COLO668 (cell line): ENCODE data around the gene TREML2.
"Not testable (repeated sequence)": the region's sequence is repeated elsewhere in the genome, so short reads cannot be mapped to it uniquely, and the experiment has no call there.

Experiments
- DNase-seq: peaks from one replicate; lab custom pipeline; 2025; ENCODE audit not compliant: unreplicated experiment; lab: John Stamatoyannopoulos, UW

TREML2 gene, protein sequence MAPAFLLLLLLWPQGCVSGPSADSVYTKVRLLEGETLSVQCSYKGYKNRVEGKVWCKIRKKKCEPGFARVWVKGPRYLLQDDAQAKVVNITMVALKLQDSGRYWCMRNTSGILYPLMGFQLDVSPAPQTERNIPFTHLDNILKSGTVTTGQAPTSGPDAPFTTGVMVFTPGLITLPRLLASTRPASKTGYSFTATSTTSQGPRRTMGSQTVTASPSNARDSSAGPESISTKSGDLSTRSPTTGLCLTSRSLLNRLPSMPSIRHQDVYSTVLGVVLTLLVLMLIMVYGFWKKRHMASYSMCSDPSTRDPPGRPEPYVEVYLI

DNA sequence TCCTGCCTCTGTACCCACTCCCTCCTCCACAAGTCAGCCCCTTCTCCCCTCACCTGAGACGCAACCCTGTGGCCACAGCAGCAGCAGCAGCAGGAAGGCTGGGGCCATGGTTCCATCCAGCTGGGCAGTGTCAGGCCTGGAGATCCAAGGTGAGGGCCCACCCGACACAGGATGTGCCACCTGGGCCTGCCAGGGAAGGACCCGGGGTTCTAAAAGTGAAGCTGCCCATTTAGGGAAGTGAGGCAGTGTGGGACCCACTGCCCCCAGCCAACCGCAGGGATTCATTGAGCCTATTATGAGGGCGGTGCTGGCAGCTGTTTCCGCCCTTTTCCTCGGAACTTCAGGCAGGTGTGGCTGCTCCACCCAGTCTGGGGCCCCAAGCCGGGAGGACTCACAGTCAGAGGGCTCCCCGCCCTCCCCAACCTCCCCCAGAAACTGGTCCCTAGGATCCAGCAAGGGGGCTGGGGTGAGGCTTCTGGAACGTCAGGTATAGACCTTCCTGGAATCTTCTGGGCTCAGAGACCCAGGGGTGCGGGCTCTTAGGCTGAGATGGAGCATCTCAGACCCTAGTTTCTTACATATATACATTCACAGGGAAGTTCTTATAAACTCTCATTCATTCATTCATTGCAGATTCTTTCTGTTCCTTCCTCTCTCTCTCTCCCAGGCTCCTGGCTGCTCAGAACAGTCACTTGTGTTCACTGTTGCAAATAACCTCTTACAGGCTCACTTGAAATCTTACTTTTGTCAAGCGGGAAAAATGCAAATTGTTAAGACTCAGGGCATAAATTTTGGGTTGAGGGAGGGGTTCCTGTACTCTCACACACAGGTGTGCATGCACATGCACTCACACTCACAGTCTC is at the start of gene TREML2:
Gene TREML2 (minus strand): TSS at position 249 of the 863 bp plus-strand sequence. CDS start 141 bp downstream, at position 108.
- no peak for DNase-seq

DNA sequence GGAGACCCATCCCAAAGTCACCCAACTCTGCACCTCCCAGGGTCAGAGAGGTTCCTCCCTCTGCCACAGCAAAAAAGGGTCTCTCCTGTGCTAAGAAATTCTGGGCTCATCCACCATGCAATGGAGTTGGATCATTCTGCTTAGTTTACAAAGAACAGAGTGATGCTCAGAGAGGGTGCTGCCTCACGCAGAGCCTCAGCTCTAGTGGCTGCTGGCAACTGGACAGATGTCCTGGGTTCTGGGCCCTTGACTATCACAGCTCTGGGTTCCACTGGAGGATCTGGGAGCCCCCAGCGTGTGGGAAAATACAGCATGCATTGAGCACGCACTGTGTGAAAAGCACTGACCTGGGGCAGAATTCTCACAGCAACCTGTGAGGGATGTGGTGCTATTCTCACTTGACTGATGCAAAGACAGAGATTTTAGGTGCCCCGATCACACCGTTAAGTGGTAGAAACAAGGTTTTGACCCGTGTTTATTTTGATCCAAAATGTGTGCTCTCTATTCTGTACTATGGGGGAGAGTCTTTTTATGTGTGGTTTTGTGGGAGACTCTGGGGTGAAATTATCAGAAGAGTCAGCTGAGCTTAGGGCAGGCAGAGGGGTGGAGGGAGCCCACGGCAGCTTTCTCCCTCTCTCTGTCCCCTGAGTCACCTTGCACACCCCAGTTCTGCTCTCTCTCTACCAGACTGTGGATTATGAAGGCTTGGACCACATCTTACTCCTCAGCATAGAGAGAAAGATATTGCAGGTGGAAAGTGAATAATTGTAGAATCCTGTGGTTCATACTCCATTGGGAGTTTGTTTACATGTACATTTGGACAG is 47.1 kb upstream of the TREML2 start:
- DNase-seq, result no peak

DNA sequence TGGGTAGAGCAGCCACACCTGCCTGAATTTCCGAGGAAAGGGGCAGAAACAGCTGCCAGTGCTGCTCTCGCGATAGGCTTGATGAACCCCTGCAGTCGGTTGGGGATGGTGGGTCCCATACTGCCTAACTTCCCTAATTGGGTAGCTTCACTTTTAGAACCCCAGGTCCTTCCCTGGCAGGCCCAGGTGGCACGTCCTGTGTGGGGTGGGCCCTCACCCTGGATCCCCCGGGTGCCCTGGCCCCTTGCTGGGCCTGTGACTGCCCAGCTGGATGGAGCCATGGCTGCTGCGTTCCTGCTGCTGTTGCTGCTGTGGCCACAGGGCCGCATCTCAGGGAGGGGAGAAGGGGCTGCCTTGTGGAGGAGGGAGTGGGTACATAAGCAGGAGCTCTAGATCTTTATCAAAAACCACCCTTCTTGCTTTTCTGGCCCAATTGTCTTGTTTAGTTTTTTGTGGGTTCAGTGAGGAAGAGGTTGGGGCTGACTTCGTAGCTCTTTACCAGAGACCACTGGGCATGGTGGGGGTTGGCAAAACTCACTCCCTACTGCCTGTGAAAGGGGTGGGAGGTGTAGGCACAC is 46.4 kb upstream of the TREML2 start:
- no peak for DNase-seq

DNA sequence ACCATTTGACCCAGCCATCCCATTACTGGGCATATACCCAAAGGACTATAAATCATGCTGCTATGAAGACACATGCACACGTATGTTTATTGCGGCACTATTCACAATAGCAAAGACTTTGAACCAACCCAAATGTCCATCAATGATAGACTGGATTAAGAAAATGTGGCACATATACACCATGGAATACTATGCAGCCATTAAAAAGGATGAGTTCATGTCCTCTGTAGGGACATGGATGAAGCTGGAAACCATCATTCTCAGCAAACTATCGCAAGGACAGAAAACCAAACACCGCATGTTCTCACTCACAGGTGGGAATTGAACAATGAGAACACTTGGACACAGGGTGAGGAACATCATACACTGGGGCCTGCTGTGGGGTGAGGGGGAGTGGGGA is 45.6 kb upstream of the TREML2 start:
- not testable (repeated sequence) for DNase-seq

DNA sequence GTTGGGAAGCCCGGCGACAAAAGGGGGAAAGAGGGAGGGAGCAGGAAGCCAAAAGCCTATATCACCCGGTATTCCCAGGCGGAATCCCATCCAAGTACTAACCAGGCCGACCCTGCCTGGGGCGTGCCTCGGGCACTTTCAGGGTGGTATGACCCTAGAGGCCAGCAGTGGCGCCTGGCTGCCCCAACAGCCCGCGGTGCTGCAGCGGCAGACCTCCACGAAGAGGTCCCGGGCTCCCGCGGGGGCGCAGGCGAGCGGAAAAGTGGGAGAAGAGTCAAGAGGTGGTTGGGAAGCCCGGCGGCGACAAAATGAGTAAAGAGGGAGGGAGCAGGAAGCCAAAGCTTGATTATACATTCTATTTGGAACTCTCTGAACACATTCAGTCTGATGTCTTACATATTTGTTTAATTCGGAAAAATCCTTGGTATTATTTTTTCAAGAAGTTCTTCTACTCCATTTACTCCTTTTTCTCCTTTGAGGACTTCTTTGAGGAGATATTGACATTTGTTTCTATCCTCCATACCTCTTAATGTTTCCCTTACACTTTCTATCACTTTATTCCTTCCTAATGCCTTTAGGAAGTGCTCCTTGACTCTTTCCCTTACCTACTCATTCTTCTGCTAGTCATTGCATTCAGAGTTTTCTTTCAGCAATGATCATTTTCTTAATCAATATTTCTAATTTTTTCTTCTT is 38.7 kb upstream of the TREML2 start:
- DNase-seq, result no peak

DNA sequence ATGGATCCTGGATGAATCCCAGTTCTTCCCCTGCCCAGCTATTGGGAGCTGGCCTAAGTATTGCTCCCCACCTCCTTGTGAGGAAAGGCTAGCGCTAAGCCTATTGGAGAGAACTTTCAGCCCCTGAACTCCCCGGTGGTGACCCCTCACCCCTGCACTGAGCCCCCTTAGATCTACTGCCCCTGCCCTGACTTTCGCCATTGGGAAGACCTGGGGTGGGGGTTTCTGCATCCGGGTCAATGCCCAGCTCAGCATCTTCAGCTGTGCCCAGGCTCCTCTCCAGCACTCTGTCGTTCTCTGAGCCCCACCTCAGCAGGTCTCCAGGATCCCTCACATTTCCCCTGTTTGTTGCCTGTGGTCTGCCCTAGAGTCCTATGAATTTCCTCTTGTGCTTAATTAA is 36.2 kb upstream of the TREML2 start:
- DNase-seq, result no peak

DNA sequence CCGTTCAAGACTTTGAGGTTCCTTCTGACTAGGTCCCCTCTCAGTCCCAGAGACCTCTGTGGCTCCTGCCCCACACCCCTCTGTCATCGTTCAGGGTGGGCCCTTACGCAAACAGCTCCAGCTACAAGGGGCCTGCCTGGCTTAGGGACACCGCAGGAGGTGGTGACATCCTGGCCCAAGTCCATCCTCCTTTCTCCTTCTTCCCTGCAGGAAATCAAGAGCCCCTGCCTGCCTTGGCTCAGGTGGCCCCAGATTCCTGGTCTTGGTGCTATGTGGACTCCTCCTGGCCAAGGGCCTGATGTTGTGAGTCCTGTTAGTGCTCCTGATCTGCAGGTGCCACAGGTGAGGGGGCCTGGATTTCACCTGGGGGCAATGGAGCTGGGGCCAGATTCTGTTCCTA is 35.3 kb upstream of the TREML2 start:
- no peak for DNase-seq

DNA sequence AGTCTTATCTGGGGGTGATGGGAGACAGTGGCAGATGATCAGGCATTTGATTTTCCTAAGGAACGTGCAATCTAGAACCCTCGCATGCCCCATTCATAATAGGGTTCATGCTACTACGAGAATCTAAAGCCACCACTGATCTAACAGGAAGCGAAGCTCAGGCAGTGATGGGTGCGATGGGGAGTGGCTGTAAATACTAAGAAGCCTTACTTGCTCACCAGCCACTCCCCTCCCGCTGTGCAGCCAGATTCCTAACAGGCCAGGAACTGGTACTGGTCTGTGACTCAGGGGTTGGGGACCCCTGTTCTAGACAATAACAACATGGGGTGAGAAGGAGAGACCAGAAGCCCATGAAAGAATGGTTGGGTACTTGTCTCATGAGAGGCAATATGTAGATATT is 31.7 kb upstream of the TREML2 start:
- DNase-seq, result no peak

DNA sequence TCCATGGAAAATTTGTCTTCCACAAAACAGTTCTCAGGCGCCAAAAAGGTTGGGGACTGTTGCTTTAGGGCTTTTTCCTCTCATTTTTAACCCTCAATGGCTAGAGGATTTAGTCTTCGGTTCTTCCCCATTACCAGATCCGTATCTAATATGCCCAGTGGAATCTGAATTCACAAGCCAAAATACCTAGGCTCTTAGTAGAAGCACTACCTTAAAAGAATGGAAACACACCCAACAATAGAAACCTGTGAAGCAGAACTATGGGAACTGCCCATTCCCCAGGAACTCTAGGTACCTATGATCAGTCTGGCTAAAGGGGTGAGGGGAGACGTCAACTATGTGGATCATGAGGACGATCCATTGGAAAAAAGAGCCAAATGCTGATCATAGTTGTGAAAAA is 30.3 kb upstream of the TREML2 start:
- no peak for DNase-seq

DNA sequence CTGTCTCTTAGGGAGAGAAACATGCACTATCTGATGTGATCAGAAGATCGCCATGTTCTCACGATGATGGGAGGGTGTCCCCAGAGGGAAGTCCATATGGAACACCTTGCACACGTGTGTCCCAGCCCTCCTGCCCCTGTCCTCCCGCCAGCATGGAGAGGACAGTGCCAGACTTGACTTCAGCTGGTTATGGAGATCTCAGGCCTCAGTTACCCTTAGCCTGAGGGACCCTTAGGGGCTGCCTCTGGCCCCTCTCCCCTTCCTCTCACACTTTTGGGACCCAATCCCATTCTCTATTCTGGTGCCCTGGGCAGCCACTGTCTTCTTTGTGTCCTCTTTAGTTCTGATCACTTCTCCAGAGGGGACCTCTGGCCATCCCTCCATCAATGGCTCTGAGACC is 28.8 kb upstream of the TREML2 start:
- DNase-seq, result no peak

DNA sequence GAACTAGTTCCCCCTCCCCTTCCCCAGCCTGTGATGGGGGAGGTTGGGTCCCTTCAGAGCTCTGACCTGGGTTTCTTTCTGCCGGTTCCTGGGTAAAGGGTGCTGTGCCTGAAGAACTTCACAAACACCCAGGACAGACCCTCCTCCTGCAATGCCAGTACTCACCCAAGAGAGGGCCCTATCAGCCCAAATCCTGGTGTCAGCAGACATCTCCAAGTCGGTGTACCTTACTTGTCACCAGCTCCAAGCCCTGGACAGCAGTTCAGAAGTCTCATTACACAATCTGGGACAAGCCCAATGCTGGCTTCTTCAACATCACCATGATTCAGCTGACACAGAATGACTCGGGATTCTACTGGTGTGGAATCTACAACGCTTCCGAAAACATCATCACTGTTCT is 27.7 kb upstream of the TREML2 start:
- no peak for DNase-seq

DNA sequence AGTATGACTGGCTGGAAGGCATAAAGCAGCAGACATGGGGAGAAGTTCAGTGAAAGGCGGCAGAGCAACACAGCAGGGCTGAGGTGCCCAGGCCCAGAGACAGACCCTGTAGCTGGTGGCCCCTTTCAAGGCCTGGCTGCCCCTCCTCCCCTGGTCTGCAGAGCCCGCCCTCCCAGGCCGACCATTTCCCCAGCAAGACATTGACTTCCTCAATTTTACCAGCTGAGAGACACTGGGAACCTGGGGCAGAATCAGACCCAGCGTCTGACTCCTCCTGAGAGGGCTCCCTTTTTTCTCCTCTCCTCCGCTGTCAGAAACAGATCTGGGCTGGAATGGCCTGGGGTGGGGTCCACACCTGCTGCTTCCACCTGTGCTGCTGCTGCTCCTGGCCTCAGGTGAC is 27.1 kb upstream of the TREML2 start, which contains the start of gene TREML4:
Gene TREML4 (plus strand): TSS at position 254 of the 400 bp plus-strand sequence. CDS start 79 bp downstream, at position 333.
- no peak for DNase-seq

DNA sequence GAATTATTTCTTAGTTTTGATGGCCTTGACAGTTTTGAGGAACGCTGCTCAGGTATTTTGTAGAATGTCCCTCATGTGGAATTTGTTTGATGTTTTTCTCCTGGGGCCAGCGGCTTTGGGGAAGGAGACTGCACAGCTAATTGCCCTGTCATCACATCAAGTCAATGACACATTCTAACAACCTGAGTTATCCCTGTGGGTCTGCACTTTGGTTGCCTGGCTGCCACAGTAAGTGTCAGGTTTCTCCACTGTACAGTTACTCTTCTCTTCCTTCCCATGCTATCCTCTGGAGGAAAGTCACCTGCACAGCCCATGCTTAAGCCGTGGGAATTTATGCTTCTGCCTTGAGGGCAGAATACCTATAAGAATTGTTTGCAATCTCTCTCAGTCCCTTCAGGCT is 25.8 kb upstream of the TREML2 start:
- no peak for DNase-seq

DNA sequence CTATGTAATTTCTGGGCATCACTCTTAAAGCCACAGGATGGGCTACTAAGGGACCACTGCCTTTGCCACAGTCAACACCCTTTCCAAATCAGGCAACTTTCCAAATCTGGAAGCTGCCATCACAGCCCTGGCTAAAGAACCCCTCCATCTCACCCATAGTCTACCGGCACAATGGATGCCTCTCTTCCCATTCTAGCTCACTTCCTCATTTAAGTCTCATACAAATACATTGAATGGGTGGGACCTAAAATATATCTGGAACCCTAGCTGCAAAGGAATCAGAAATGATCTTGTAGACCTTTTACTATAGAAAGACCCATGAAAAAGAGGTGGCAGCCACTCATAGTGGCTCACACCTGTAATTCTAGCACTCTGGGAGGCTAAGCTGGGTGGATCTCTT is 23.9 kb upstream of the TREML2 start:
- no peak for DNase-seq

DNA sequence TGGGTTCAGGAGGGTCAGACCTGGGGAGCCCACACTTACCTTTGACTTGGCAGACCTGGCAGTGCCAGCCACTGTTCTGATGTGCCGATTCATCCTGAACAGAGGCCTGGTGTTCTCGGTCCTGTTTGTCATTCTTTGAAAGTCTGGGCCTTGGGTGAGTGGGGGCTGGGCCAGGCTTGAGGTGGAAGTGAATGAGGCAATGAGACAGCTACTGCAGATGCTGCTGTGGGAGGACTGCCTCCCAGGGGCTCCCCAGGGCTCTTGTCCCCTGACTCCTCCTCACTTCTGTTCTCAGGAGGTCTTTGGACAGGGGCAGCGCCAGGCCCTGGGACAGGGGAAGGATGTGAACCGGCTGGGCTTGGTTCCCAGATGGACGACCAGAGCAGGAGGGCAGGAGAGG is 21.6 kb upstream of the TREML2 start:
- no peak for DNase-seq

DNA sequence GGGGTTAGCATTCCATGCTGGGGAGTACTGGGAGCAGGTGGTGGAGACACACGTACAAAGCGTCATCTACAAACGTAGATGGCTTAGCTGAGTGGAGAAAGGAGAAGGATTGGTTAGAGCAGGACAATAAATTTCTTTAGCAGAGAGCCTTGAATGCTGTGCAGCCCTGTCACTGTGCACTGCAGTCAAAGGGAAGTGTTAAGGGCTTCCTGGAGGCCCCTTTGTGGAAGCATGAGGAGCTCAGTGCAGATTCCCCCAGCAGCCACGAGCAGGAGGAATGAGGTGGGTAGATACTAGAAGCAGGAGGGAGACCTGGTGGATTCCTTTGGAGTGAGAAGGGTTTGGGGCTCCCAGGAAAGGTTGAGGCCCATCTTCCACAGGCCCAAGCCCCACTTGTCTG is 21.1 kb upstream of the TREML2 start:
- no peak for DNase-seq

DNA sequence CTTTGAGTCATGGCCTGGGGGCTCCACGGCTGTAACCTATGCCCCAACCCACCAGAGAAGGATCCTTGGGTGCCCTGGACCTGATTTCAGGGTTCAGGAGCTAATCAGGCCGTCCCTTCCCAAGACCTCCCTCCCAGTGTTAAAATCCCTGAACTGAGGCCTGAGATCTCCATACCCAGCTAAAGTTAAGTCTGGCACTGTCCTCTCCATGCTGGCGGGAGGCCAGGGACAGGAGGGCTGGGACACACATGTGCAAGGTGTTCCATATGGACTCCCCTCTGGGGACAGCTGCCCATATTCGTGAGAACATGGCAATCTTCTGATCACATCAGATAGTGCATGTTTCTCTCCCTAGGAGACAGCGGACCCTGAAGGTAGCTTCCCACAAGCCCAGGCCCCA is 15.7 kb upstream of the TREML2 start:
- no peak for DNase-seq

DNA sequence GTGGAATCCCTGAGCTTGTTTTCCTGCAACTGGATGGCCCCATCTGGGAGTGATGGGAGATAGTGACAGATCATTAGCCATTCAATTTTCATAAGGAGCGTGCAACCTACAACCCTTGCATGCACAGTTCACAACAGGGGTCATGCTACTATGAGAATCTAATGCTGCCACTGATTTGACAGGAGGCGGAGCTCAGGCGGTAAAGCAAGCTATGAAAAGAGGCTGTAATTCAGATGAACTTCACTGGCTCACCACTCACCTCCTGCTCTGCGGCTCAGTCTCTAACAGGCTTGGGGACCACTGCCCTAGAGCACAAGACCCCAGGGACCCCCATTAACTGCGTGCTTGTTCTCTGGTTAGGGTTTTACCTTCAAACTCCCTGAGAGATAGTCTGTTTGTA is 14.8 kb upstream of the TREML2 start:
- DNase-seq, result no peak

DNA sequence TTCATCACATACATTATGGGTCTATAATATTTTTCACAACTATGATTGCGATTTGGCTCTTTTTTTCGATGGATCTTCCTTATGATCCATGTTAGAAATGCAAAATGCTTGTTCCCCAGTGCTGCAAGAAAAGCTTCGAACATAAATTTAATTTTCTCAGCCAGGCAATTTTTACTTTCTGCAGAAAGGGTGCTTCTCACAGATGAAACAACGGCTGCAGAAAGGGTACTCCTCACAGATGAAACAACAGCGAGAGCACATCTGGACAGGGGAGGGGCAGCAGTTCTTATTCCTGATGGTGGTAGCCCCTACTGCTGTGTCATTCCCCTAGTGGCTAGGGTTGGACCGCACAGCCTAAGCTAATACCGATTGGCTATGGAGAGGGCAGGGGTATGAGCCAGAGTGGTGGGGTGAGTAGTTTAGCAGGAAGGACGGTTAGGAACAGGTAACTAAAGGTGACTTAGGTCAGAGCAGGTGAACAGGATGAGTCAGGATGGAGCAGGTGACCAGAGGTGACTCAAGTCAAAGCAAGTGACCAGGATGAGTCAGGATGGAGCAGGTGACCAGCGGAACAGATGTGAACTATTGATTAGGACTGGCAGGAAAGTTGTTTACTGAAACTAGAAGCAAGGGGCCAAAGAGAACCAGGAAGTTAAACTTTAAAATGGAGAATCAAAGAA is 13.8 kb upstream of the TREML2 start:
- DNase-seq, result peak; percentile 14
